Stimulated activated CD8-positive, alpha-beta memory T cell treated with anti-CD3 and anti-CD28 coated beads, Interleukin-2, amount 100 ng/mL, for 48 hours (primary cell): ENCODE measurements around the gene NGEF.
A peak's percentile ranks its signal among the peaks of the same experiment; 100 is the strongest.

Experiments
- DNase-seq, 2 donors: peaks; one replicate each; pipeline ENCODE4 v3.0.0-alpha.2; 2020; ENCODE audit warnings: low read depth in 2 of 2

Gene NGEF

DNA sequence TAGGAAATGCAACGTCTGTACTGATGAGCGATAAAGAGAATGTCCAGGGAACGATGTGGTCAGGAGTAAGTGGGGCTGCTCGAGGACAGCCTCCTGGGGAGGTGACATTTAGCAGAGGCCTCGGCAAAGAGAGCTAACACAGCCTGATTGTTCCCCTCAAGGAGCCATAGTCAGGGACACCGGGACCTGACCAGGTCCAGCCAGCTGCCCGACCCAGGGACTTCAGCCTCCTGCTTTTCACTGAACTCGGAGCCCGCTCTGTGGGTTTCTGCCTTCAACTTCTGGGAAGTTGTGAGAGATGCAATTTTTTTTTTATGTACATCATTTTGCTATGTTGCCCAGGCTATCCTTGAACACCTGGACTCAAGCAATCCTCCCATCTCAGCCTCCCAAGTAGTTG is 29.5 kb upstream of the NGEF start:
- DNase-seq = no peak

DNA sequence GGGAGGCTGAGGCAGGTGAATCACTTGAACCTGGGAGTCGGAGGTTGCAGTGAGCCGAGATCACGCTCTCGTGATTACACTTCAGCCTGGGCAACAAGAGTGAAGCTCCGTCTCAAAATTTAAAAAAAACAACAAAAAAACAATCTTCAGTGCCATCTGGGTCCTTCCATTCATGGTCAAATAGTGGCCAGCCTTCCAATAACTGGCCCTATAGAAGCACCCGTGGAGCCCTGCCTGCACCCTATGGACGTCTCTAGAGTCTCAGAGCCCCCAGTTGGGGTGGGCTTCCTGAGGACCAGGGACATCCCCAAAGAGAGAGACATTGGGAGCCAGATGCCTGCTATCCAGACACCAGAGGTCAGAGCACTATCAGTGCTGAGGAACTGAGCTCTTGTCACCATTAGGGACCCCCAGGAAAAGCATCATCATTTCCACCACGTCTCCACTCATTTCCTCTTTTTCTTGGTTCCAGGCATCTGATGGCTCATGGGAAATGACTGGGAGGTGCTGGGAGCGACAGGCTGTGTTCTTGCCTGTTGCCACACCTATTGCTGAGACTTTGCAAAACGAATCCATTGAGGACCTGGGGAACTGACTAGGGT is 28.8 kb upstream of the NGEF start:
- DNase-seq = no peak

DNA sequence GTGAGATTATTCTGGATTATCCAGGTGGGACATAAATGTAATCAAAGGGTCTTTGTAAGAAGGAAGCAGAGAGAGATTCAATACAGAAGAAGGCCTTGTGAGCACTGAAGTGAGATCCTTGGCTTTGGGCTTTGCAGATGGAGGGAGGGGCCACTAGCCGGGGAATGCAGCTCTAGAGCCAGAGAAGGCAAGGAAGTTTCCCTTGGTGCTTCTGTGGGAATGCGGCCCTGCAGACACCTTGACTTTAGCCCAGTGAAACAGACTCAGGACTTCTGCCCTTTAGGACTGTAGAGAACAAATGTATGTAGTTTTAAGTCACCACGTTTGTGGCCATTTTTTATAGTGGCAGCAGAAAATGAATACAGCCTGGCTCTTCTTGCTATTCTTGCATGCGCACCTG is 27.5 kb upstream of the NGEF start:
- no peak for DNase-seq

DNA sequence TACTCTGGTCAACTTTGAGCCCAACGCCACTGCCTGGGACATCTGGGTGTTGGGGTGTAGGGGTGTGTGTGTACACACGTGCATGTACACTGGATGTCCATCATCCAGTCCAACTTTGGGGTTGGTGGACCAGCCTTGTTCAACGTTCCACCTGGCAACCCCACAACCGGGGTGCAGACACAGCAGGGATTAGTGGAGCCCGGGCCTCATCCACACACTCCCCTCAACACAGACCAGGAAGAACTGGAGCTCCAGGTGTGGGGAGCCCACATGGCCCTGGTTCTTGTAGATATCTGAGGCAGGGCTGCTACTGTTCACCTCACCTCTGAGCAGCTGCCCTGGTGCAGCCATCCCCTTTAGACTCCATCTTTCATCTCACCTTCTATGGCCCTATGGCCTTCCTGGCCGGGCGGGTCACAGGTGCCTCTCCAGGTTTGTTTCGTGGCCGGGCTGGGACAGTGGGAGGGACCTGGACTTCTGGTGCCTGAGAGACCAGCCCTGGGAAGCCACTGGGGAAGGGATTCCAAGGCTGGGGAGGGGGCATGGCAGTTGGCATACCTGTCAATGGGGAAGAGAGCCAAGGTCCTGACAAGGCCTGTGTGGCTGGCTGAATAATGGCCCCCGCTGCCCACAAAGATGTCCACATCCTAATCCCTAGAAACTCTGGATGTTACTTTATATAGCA is 26.9 kb upstream of the NGEF start:
- no peak for DNase-seq

DNA sequence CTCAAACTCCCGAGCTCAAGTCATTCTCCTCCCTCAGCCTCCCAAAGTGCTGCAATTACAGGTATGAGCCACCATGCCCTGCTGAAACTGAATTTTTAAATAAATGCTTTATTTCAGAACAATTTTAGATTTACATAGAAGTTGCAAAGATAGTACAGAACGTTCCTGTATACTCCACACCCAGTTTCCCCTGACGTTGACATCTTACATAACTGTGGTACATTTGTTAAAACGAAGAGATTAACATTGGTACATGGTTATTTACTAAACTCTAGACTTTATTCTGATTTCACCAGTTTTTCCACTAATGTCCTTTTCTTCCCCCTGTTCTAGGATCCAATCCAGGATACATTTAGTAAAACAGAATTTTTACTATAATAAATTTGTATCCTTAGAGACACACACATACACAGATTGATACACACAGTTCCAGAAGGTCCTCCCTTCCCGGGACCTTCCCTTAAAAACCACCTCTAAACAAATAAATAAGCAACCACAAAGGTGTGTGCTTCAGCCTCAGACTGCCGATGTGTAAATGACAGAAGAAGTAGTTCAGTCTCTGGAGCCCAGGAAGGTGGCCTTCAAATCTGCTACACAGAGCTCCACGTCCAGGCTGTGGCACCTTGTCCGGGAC is 26.3 kb upstream of the NGEF start:
- DNase-seq = no peak

DNA sequence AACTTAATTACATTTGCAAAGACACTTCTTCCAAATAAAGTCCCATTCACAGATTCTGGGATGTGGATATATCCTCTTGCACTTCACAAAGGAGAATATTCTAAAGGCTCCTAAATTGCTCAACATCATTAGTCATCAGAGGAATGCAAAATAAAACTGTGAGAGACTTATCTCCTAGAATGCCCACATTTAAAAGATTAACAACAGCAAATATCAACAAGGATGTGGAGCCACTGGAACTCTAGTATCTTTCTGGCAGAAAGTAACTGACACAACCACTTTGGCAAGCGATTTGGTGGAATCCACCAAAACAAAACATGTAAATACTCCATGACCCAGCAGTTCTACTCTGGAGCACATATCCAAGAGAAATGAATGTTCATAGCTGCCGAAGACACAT is 24.0 kb upstream of the NGEF start:
- DNase-seq = no peak

DNA sequence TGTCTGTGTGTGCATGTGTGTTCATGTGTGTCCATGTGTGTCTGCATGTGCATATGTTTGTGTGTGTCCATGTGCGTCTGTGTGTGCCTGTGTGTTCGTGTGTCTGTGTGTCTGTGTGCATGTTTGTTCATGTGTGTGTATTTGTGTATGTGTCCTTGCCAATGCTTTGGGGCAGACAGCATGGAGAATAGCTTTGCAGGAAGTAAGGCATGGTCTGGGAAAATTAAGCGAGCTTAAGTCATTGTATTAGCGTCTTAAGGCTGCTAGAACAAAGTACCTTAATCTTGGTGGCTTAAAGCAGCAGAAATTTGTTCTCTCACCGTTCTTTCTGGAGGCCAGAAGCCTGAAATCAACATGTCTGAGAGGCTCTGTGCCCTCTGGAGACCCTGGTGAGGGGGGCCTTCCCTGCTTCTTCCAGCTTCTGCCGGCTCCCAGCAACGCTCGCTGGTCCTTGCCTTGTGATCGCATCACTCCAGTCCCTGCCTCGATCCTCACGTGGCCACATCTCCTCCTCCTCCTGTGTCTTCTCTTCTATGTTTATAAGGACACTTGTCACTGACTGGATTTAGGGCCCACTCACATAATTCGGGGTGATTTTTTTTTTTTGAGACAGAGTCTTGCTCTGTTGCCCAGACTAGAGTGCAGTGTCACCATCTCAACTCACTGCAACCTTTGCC is 23.2 kb upstream of the NGEF start:
- DNase-seq = no peak

DNA sequence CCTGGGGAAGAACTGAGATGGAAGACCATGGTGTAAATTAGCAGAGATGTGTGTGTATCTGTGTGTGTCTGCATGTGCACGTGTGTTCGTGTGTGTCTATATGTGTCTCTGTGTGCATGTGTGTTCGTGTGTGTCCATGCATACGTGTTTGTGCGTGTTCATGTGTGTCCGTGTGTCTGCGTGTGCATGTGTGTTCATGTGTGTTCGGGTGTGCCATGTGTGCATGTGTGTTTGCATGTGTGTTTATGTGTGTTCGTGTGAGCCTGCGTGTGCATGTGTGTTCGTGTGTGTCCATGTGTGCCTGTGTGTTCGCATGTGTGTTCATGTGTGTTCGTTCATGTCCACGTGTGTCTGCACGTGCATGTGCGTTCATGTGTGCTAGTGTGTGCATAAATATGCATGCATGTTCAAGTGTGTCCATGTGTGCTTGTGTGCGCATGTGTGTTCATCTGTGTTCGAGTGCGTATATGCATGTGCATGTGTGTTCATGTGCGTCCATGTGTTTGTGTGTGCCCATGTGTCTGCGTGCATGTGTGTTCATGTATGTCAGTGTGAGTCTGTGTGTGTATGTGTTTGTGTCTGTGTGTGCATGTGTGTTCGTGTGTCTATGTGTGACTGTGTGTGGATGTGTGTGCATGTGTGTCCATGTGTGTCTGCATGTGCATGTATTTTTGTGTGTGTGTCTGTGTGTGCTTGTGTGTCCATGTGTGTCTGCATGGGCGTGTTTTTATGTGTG is 22.5 kb upstream of the NGEF start:
- no peak for DNase-seq

DNA sequence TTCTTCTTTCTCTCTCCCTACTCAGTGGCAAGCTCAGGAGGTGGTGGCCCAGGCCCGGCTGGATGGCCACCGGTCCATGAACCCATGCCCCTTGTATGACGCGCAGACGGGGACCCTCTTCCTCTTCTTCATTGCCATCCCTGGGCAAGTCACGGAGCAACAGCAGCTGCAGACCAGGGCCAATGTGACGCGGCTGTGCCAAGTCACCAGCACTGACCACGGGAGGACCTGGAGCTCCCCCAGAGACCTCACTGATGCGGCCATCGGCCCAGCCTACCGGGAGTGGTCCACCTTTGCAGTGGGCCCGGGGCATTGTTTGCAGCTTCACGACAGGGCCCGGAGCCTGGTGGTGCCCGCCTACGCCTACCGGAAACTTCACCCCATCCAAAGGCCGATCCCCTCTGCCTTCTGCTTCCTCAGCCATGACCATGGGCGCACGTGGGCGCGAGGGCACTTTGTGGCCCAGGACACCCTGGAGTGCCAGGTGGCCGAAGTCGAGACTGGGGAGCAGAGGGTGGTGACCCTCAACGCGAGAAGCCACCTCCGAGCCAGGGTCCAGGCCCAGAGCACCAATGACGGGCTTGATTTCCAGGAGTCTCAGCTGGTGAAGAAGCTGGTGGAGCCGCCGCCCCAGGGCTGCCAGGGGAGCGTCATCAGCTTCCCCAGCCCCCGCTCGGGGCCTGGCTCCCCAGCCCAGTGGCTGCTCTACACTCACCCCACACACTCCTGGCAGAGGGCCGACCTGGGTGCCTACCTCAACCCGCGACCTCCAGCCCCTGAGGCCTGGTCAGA is 21.2 kb upstream of the NGEF start:
- no peak for DNase-seq

DNA sequence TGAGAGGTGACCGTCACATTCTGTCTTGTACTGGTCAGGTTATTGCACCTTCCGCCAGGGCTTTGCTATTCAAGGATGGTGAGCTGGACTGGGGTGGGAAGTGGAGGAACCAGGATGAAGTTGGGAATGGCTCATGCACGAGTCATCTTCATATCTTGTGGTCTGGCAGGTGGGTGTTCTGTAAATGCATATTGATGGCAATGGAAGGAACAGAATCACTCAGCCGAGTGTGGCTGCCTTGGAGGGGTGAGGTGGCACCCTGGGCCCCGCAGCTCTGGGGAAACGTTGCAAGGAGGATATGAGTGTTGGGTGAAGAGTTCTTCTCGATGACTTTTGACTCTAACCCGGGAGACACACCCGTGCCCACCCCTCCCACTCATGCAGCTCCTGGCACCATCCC is 20.6 kb upstream of the NGEF start:
- DNase-seq = peak in 1 of 2 donors; percentile 13

DNA sequence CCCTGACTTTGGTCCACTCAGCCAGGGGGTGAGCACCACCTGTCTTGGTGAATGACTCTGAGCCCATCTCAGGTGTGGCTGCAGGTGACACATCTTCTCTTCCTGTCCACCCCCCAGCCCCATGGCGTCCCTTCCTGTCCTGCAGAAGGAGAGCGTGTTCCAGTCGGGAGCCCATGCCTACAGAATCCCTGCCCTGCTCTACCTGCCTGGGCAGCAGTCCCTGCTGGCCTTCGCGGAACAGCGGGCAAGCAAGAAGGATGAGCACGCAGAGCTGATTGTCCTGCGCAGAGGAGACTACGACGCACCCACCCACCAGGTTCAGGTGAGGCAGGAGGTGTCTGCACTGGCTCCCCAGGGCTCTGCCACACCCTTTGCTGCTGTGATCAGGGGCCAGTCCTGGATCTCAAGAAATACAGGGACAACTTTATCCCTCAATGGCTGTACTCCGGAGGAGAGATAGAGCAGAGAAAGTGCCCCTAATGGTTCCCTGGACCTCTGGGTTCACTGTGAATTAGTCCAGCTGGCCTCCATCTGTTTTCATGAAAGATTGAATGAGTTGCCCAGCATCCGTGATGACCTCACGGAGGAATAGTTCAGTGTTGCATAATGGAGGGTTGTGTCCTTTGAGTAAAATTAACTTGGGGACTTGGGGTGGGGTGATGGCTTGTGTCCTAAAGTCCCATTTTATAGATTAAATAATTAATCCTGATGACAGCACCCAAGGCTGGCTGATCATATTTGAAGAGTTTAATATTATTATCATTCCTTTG is 19.7 kb upstream of the NGEF start, which contains the start of gene NEU2:
TSS of gene NEU2 (plus strand) at position 122 of the 770 bp plus-strand sequence. CDS start at position 122, 0 bp downstream.
- no peak for DNase-seq

DNA sequence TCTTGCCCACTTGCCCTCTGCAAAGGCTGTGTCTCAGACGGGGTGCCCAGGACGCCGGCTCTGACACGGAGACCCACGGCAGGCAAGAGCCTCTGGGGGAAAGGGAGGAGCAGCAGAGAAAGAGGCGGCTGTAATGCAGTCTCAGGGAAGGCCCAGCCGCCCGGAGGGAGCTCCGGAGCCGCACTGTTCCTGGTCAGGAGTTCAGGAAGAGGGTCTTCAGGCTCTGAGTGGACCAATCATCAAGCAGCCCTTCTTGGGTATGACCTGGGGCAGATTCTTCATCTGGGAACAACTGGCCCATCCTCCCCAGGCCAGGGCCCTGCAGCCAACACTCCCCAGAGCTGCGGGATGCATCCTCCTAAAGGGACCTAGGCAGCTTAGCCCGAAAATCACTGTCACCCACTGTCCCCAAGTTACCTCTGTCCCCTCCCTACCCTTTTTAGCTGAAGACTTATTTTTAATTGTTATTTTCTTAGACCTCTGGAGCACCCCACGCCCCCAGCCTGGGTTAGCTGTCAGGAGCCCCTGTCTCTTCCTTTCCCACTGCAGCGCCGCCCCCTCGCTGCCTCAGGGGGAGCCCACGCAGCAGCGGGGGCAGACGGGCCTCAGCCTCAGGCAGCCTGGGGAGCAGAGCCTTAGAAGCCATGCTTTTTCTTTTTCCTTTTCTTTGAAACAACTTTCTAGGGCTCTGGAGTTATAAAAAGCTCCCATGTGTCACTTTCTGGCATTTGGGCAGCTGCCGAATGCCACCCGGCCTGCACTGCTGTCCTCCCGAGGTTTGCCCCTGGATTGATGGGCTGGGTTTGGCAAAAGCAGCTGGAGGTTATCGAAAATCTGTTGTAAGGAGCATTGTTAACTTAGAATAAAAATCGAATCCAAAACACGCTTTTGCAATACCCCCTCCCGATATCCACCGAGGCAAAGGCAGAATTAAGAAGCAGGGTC is 18.8 kb upstream of the NGEF start:
- no peak for DNase-seq

DNA sequence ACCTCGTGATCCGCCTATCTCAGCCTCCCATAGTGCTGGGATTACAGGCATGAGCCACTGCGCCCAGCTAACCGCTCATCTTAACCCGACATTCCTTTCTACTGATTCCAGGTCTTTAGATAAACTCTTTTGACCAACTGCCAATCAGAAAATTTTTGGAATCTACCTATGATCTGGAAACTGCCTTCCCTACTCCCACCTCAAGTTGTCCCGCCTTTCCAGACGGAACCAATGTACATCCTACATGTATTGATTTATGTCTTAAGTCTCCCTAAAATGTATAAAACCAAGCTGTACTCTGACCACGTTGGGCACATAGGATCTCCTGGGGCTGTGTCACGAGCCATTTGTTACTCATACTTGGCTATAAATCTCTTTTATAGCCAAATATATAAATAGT is 16.3 kb upstream of the NGEF start:
- no peak for DNase-seq

DNA sequence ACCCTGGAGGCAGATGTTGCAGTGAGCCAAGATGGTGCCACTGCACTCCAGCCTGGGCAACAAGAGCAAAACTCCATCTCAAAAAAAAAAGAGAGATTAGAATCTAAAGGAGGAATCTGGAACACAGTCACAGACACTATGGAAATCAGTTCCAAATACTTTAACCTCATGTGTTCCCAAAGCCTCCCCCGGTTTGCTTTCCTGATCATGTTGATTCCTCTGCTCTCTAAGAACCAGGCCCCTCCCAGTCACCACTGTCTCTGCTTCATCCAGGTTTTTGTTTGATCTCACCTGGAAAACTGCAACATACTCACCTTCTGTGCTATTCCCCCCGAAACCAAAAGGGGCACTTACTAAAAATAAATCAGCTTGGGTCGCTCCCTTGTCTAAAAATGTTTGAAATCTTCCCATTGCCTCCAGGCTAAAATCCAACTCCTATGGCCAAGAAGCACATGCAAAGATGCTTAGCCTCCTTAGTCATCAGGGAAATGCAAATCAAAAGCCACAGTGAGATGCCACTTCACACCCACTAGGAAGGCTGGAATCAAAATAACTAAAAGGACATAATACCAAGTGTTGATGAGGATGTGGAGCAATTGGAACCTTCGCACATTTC is 13.2 kb upstream of the NGEF start:
- no peak for DNase-seq

DNA sequence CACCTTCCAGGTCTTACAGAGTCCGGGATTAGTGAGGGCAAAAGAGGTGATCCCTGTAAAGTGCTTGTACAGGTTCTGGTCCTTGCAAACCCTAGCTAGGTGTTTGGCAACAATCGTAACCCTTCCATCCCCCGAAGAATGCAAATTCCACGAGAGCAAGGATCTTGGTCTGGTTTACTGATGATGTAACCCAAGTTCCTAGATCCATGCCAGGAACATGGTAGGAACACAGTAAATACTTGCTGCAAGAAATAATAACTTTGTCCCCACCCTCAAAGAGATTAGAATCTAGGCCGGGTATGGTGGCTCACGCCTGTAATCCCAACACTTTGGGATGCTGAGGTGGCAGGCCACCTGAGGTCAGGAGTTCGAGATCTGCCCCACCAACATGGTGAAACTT is 12.7 kb upstream of the NGEF start:
- DNase-seq = no peak

DNA sequence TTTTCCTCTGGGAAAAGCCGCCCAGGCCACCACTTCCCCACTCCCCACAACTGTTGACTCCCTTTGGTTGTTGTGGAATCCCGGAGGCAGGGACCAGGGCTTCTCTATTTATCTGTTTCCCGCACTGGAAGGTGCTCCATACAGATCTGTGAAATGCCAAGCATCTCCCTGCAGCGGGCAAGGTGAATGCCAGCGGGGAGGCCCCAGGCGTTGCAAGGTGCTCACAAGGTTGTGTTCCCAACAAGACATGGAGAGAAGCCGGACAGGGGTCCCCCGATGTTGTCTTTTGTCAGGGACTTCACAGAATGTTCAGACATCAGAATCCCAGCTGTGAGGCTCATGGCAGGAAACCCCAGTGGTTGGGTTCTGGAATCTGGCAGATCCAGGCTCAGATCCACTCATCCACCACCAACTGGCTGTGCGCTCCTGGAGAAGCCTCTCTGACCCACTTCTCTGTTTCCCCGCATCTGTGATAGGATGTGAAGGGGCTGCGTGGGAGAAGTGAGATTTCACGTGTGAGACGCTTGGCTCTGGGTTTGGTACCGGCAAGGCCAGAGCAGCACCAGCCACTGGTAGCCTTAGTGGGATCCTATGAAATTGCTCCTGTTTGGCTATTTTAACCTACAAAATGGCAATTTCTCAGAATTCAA is 10.8 kb upstream of the NGEF start:
- no peak for DNase-seq

DNA sequence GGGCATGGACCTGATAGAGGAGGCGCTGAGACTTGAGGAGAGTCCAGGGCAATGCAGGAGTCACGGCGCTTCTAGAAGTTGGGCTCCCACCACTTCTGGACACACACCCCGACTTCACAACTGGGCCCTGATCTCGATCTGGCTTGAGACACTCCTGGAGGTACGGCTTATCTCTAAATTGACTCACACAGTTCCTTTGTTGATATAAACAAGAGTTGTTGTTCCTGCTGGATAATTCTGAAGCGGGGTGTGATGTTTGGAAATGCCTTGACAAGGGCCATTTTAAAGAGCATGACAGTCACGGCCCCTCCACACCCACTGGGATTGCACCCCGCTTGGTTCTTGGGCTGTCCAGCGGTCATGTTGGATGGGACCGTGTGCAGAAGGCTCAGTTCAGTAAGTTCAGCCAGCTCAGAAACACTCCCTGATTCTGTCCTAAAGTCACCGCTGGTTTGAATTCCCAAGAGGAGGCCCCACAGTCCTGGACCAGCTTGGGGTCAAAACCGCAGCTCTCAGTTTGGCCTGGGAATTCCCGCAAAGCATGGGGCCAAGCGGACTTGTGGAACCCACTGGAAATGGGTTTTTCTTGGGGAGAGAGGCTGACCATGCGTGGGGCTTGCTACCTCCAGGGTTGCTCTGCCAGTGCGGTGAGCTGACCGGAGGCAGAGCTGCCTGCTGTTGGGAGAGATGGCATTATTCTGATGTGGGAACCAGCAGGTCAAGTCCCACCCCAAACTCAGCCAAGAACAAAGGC is 10.1 kb upstream of the NGEF start:
- no peak for DNase-seq

DNA sequence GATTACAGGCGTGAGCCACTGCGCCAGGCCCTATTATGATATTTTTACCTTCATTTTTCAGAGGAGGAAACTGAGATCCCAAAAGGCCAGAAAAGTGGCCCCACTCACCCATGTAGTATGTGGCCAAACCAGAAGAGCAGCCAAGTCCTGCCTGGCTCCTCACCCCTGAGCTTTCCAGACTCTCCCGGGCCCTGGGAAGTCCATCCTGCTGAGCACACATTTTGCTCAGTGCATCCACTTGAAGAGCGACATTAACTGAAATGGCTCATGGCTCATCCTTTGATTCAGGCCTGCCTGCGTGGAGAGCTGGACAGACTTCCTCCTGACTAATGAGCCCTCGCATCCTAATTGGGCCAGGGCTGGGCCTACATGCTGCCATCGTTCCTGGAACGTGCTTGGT is 9.5 kb upstream of the NGEF start:
- no peak for DNase-seq
